GM19455 (cell line): ENCODE measurements around the gene SEPTIN3.

Experiments used
- ATAC-seq: cut with Tn5 transposase; IDR thresholded peaks from one replicate; pipeline ENCODE4 v1.9.1; 2021; ENCODE audit not compliant: unreplicated experiment

Gene SEPTIN3

GRCh38 chr22:42007922-42008321, 38.7 kb downstream of the SEPTIN3 start:
- ATAC-seq, result no peak

GRCh38 chr22:42010778-42011177, 41.5 kb downstream of the SEPTIN3 start:
- ATAC-seq, result no peak

- ATAC-seq, result no peak
These were observed 44.1 kb downstream of the SEPTIN3 start for GRCh38 chr22:42013385-42013784.

- ATAC-seq, result no peak
These were observed 46.9 kb downstream of the SEPTIN3 start for GRCh38 chr22:42016111-42016510.

GRCh38 chr22:42018224-42018623, 49.0 kb downstream of the SEPTIN3 start:
- no peak for ATAC-seq
